Activated T-cell treated with anti-CD3 and anti-CD28 coated beads, Interleukin-2, amount 50 U/mL, for 1 hour (primary cell): ENCODE data around the gene PI4KB.
A peak's percentile ranks its signal among the peaks of the same experiment; 100 is the strongest.
"Not testable (repeated sequence)": the region's sequence is repeated elsewhere in the genome, so short reads cannot be mapped to it uniquely, and the experiment has no call there.

Experiments used
- DNase-seq: peaks from one replicate; pipeline ENCODE4 v3.0.0-alpha.2; 2020

Gene PI4KB

GRCh38 chr1:151327223-151327902 lies at the start of gene PI4KB:
TSS of gene PI4KB (minus strand) at chr1:151327416. CDS start at chr1:151316481, 10,935 bp downstream.
- peak; percentile 80 for DNase-seq

DNA sequence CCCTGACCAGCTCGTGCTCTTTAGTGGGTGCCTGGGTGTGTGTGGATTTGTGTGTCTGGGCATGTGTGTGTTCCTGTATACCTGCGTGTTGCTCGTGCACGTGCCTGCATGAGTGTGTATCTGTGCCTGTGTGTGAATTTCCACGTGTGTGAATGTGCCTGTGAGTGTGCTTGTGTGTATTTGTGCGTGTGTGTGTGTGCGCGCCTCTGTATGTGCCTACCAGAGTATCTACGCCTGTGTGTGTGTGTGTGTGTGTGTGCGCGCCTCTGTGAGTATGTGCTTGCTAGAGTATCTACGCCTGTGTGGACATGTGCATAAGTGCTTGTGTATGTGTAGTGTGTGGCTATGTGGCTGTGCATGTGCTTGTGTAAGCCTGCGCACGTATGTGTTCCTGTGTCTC lies 46.0 kb upstream of the PI4KB start:
- no peak for DNase-seq

- DNase-seq, result no peak
Observed at GRCh38 chr1:151372058-151372934, 45.1 kb upstream of the PI4KB start, which contains the start of gene SELENBP1. TSS of gene SELENBP1 (minus strand) at chr1:151372705. CDS start at chr1:151372641, 64 bp downstream.

DNA sequence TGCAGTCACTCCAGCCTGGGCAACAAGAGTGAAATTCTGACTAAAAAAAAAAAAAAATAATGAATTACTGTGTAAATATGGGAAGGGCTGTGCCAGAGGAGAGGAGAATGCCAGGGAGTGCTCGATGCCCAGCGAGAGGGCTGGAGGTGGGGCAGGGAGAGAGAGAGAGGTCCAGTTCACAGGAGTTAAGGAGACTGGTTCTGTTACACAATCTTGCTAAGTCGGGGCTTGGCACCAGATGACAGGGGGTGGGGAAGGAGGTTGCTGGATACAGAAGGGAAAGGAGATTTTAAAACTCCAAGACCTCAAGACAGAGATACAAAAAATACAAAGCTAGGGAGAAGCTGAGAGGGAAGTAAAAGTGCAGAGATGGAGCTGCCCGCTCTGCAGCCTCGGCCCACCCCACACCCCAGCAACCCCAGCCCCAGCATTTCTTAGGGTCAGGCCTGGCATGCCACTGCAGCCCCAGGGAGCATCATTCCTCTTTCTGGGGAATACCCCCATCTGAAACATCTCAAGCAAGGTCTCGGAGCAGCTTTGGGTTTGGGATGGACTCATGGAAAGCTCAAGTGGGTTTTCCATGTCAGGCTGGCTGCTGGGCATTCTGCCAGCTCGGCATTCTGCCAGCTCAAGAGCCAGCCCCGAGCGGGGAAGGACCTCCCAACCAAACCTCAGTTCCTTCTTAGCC lies 44.3 kb upstream of the PI4KB start:
- no peak for DNase-seq

DNA sequence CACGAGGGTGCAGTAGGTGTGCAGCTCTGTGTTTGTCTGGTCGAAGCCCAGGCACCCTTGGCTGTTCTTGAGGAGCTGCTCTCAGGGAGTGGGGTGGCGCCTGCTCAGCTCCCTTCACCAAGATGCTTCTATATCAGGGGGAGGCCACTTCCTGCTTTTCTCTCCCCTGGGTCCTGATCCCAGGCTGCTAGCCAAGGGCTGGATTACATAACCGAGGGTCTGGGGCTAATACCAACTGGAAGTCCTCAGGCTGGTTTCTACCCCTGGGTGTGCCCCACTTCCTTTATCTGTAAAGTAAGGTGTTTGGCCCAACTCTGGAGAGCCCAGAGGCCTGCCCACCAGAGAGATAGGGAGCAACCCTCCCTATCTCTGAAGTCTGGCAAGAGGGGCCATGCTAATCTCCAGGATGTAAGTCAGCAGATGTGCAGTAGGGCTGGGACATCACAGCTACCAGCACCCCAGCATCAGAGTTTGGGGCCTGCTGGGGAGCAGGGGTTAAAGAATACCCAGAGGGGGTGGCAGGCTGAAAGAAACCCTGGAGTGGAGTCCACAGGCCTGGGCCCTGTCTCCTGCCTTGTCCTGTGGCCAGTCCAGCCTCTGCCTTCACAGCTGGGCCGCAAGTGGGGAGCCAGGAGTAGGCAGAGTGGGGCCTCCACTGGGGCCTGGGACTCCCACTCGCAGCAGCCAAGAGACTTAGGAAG lies 43.1 kb upstream of the PI4KB start:
- DNase-seq, result no peak

DNA sequence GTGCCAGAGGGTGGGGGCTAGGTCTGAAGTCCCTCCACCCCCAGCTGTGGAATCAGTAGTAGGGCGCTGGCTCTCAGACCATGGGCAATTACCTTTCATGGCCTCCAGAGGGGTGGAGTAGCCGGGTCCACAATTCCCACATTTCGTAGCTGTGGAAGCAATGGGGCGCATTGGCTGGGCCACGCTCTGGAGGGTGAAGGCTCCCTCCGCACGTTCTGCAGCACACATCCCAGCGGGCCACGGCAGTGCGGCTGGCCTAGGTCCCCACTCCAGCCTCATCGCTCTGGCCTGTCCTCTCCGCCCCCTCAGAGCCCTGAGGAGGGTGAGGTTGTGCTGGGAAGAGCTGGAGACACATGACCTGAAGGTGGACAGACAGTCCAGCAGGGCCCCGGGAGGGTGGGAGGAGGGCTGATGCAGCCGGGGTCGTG lies 42.4 kb upstream of the PI4KB start:
- no peak for DNase-seq

GRCh38 chr1:151369302-151369610 lies 42.0 kb upstream of the PI4KB start:
- DNase-seq, result no peak

- no peak for DNase-seq
Observed at GRCh38 chr1:151368393-151369301, 41.4 kb upstream of the PI4KB start.

- DNase-seq, result no peak
Observed at GRCh38 chr1:151367658-151368392, 40.6 kb upstream of the PI4KB start.

GRCh38 chr1:151364996-151365395 lies 37.8 kb upstream of the PI4KB start:
- DNase-seq, result no peak

DNA sequence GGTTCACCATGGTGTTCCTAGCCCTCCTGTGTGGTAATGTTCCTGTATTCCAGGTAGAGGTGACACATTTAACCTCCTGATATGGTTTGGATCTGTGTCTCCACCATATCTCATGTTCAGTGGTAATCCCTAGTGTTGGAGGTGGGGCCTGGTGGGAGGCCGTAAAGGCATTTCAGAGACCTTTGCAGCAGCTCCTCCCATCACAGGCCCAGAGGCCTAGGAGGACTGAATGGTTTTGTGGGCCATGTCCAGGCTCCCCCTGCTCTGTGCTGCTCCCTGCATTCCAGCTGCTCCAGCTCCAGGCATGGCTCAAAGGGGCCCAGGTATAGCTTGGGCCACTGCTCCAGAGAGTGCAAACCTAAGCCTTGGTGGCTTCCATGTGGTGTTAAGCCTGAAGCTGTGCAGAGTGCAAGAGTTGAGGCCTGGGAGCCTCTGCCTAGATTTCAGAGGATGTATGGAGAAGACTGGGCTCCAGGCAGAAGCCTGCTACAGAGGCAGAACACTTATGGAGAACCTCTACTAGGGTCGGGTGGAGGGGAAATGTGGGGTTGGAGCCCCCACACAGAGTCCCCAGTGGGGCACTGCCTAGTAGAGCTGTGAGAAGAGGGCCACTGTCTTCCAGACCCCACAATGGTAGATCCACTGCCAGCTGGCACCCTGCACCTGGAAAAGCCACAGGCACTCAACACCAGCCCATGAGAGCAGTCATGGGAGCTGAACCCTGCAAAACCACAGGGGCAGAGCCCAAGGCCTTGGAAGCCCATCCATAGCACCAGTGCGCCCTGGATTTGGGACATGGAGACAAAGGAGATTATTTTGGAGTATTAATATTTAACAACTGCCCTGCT lies 35.3 kb upstream of the PI4KB start:
- DNase-seq, result no peak

GRCh38 chr1:151361883-151362282 lies 34.7 kb upstream of the PI4KB start:
- DNase-seq, result no peak

GRCh38 chr1:151356696-151357095 lies 29.5 kb upstream of the PI4KB start:
- DNase-seq, result no peak

- no peak for DNase-seq
Observed at GRCh38 chr1:151352021-151352718, 25.0 kb upstream of the PI4KB start.

- DNase-seq, result not testable (repeated sequence)
Observed at GRCh38 chr1:151350323-151350722, 23.1 kb upstream of the PI4KB start.

- no peak for DNase-seq
Observed at GRCh38 chr1:151347523-151348246, 20.5 kb upstream of the PI4KB start.

- DNase-seq, result peak; percentile 87
Observed at GRCh38 chr1:151346769-151347522, 19.7 kb upstream of the PI4KB start, which contains the start of gene RFX5. TSS of gene RFX5 (minus strand) at chr1:151347252. CDS start at chr1:151346320, 932 bp downstream.
